OCI-LY7 (cell line): Measurements from ENCODE around the gene SGMS2. TPM values are rescaled to one million over a fixed set of nuclear protein-coding genes. Genes with fewer than 3 reads are reported as not detected.

Source experiments
- BruUV-seq: library from RNA; stranded (reverse); fragments of 400-500 nt; replicated peaks from 2 replicates; lab custom pipeline; 2021; lab: Mats Ljungman, UMichigan
- CTCF ChIA-PET: fragments of 300-600 bp; sonication (Branson Sonifier 250); formaldehyde crosslinking; loops from one replicate; lab custom pipeline; 2022; ENCODE audit warnings: antibody characterized with exemption; ENCODE audit not compliant: unreplicated experiment; lab: Charles Lee
- POLR2A ChIA-PET: fragments of 300-600 bp; sonication (Branson Sonifier 250); formaldehyde crosslinking; loops from one replicate; lab custom pipeline; 2022; ENCODE audit warnings: antibody characterized with exemption; lab: Charles Lee
- DNase-seq: peaks from one replicate; pipeline ENCODE4 v3.0.0-alpha.2; 2015; ENCODE audit warnings: low spot score
- H2AFZ ChIP-seq: fragments of 200-600 bp; sonication (generic), shearing (Covaris generic); 2 replicates; pipeline ENCODE4 v1.6.1; 2014; ENCODE audit warnings: mild to moderate bottlenecking, antibody characterized with exemption, low read length, moderate library complexity
- H3K27ac ChIP-seq: fragments of 200-600 bp; sonication (generic); 2 replicates; pipeline ENCODE4 v1.5.1; 2014; ENCODE audit warnings: mixed run types, low read depth, mild to moderate bottlenecking, moderate library complexity, low read length, inconsistent platforms; ENCODE audit not compliant: poor library complexity, severe bottlenecking
- H3K36me3 ChIP-seq: fragments of 200-600 bp; sonication (generic); 2 replicates; pipeline ENCODE4 v1.6.1; 2014; ENCODE audit warnings: mild to moderate bottlenecking, antibody characterized with exemption, low read length, moderate library complexity, mixed read lengths; ENCODE audit not compliant: insufficient read depth
- H3K4me1 ChIP-seq: fragments of 200-600 bp; sonication (generic); 2 replicates; pipeline ENCODE4 v1.5.1; 2014; ENCODE audit warnings: mild to moderate bottlenecking, low read length; ENCODE audit not compliant: insufficient read depth, poor library complexity, severe bottlenecking
- H3K4me2 ChIP-seq: fragments of 200-600 bp; sonication (generic); 2 replicates; pipeline ENCODE4 v1.6.1; 2014; ENCODE audit warnings: mild to moderate bottlenecking, low read length
- H3K4me3 ChIP-seq: fragments of 200-600 bp; sonication (generic); 2 replicates; pipeline ENCODE4 v1.5.1; 2014; ENCODE audit warnings: mild to moderate bottlenecking, low read depth, low read length; ENCODE audit not compliant: poor library complexity, severe bottlenecking
- H3K79me2 ChIP-seq: fragments of 200-600 bp; sonication (generic); 2 replicates; pipeline ENCODE4 v1.6.1; 2016; ENCODE audit warnings: low read depth, mild to moderate bottlenecking, low read length, moderate library complexity, mixed read lengths; ENCODE audit not compliant: insufficient read depth
- H3K9me2 ChIP-seq: fragments of 200-600 bp; sonication (generic); 2 replicates; pipeline ENCODE4 v1.6.1; 2016; ENCODE audit warnings: mild to moderate bottlenecking, low read length, mixed read lengths; ENCODE audit not compliant: insufficient read depth
- H3K9me3 ChIP-seq: fragments of 200-600 bp; sonication (generic); 2 replicates; pipeline ENCODE4 v1.6.1; 2014; ENCODE audit warnings: mild to moderate bottlenecking, mixed run types, low read length, mixed read lengths
- H4K20me1 ChIP-seq: fragments of 200-600 bp; sonication (generic); 2 replicates; pipeline ENCODE4 v1.6.1; 2014; ENCODE audit warnings: mild to moderate bottlenecking, antibody characterized with exemption, low read length, moderate library complexity, mixed read lengths; ENCODE audit not compliant: insufficient read depth
- CTCF ChIP-seq: fragments of 200-600 bp; sonication (generic); conservative IDR thresholded peaks from 2 replicates; pipeline ENCODE4 v1.5.1; 2014; ENCODE audit warnings: mild to moderate bottlenecking, antibody characterized with exemption, low read length, moderate library complexity, mixed read lengths
- EZH2phosphoT487 ChIP-seq: fragments of 200-600 bp; sonication (generic); IDR thresholded peaks from 2 replicates; pipeline ENCODE4 v1.6.1; 2018; ENCODE audit warnings: low read depth, borderline replicate concordance, mild to moderate bottlenecking, mixed run types, antibody characterized with exemption, low read length, moderate library complexity, mixed read lengths
- intact Hi-C: fragments of 100-400 bp; cut with micrococcal nuclease; formaldehyde crosslinking; loops from one replicate; pipeline ENCODE4 v1.10.0; 2022; ENCODE audit not compliant: unreplicated experiment
- total RNA-seq, 2 experiments: library from RNA; depleted of rRNA in 1 of 2; stranded (reverse); fragments of >200 nt in 1 of 2; shearing (Covaris generic) in 1 of 2; gene quantifications; 2 replicates each; pipeline ENCODE4 v1.2.3, GENCODE V29; 2014 to 2022

SGMS2 gene
- total RNA-seq, 2 experiments from 2014 or later: not detected

GRCh38 chr4:107792711-107793110 lies 32.0 kb upstream of the SGMS2 start:
- Histone ChIP-seq H3K79me2 (no peaks in the 10 kb centered on the region), H3K4me2 (no peak overlapping the region), H4K20me1 (no peaks in the 10 kb centered on the region), H3K9me3 (no peaks in the 10 kb centered on the region), H3K9me2 (no peaks in the 10 kb centered on the region), H3K36me3 (no peaks in the 10 kb centered on the region), H3K4me3 (no peak overlapping the region), H3K27ac (no peak overlapping the region), H3K4me1 (no peaks in the 10 kb centered on the region), H2AFZ (no peak overlapping the region)
- DNase-seq: no peak
- CTCF ChIA-PET: no interaction called here
- intact Hi-C loops: no loop called here
- POLR2A ChIA-PET: no interaction called here
- no TSS peak for BruUV-seq
- no peak for TF ChIP-seq EZH2phosphoT487
- no peak for TF ChIP-seq CTCF

- no peak overlapping the region for H3K4me3 ChIP-seq
- H3K4me2 ChIP-seq: no peak overlapping the region
- no peak for DNase-seq
- no peaks in the 10 kb centered on the region for H3K9me2 ChIP-seq
- no peaks in the 10 kb centered on the region for H3K9me3 ChIP-seq
- CTCF ChIA-PET: no interaction called here
- no peak overlapping the region for H2AFZ ChIP-seq
- H3K79me2 ChIP-seq: no peaks in the 10 kb centered on the region
- intact Hi-C loops: no loop called here
- H3K36me3 ChIP-seq: no peaks in the 10 kb centered on the region
- H3K27ac ChIP-seq: no peak overlapping the region
- no peak for TF ChIP-seq EZH2phosphoT487
- TF ChIP-seq CTCF: no peak
- no TSS peak for BruUV-seq
- H4K20me1 ChIP-seq: no peaks in the 10 kb centered on the region
- POLR2A ChIA-PET: interaction anchor here (0.9 kb wide), 1 partner anchor 107 kb away, joined by 3 read pairs; no protein-coding TSS in a partner anchor
- H3K4me1 ChIP-seq: no peaks in the 10 kb centered on the region
These were observed 30.7 kb upstream of the SGMS2 start for GRCh38 chr4:107793996-107794395.

- Histone ChIP-seq H3K4me1 (no peaks in the 10 kb centered on the region), H3K4me2 (no peak overlapping the region), H3K4me3 (no peak overlapping the region), H3K36me3 (no peaks in the 10 kb centered on the region), H3K79me2 (no peaks in the 10 kb centered on the region), H2AFZ (no peak overlapping the region), H3K27ac (no peak overlapping the region), H3K9me2 (no peaks in the 10 kb centered on the region), H4K20me1 (no peaks in the 10 kb centered on the region), H3K9me3 (no peaks in the 10 kb centered on the region)
- ChIA-PET CTCF (no interaction called here), POLR2A (interaction anchor here (0.6 kb wide), 3 partner anchors 48 to 1452 kb away, joined by 3 to 5 read pairs (median 5); no protein-coding TSS in a partner anchor)
- intact Hi-C loops: no loop called here
- BruUV-seq: no TSS peak
- TF ChIP-seq EZH2phosphoT487 (no peak), CTCF (no peak)
- no peak for DNase-seq
These were observed 24.9 kb upstream of the SGMS2 start for GRCh38 chr4:107799669-107800450.
